ENCODE measurements around the gene RANBP17.

The RANBP17 gene

DNA sequence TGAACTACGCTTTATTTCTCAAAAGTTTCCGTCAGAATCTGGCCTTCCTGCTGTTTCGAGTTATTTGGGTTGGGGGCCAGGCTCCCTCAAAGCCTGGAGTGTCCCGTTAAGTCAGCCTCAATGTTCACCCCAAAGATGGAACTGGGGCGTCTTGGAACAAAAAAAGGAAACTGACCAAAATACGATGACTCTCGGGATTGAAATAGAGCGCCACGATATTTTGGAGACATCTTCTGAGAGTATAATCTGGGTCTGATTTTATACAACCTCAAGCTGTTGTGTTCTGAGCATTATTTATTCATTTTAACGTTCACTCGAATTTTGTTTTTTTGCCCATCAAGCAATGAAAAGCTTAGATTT, 475.4 kb downstream of the RANBP17 start:
- TF ChIP-seq, protein P1, sequence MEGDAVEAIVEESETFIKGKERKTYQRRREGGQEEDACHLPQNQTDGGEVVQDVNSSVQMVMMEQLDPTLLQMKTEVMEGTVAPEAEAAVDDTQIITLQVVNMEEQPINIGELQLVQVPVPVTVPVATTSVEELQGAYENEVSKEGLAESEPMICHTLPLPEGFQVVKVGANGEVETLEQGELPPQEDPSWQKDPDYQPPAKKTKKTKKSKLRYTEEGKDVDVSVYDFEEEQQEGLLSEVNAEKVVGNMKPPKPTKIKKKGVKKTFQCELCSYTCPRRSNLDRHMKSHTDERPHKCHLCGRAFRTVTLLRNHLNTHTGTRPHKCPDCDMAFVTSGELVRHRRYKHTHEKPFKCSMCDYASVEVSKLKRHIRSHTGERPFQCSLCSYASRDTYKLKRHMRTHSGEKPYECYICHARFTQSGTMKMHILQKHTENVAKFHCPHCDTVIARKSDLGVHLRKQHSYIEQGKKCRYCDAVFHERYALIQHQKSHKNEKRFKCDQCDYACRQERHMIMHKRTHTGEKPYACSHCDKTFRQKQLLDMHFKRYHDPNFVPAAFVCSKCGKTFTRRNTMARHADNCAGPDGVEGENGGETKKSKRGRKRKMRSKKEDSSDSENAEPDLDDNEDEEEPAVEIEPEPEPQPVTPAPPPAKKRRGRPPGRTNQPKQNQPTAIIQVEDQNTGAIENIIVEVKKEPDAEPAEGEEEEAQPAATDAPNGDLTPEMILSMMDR (IDR thresholded peaks at IDR 0.05; ENCODE audit: low read depth, low read length), result no peak
- no peaks in the 10 kb centered on the region for H3K79me2 ChIP-seq (ENCODE audit: low read length)
- peaks cover 9% of the 10 kb centered on the region for H3K27me3 ChIP-seq (ENCODE audit: low read depth, low read length)
- H3K36me3 ChIP-seq (replicated peaks; ENCODE audit: low read depth, low read length), result no peaks in the 10 kb centered on the region
- H3K27ac ChIP-seq (ENCODE audit: low read length), result no peak overlapping the region
- no peak overlapping the region for H3K4me2 ChIP-seq (ENCODE audit: low read length)
- no peaks in the 10 kb centered on the region for H3K9me3 ChIP-seq (ENCODE audit: insufficient read depth, low read length)
- no peaks in the 10 kb centered on the region for H4K20me1 ChIP-seq (ENCODE audit: insufficient read depth, low read length)
- no peak overlapping the region for H3K9ac ChIP-seq (ENCODE audit: low read length)
- H3K4me1 ChIP-seq (ENCODE audit: low read length), result no peaks in the 10 kb centered on the region
- H3K4me3 ChIP-seq (ENCODE audit: low read length), result no peak overlapping the region
- no peak overlapping the region for H2AFZ ChIP-seq (ENCODE audit: low read depth, low read length)

DNA sequence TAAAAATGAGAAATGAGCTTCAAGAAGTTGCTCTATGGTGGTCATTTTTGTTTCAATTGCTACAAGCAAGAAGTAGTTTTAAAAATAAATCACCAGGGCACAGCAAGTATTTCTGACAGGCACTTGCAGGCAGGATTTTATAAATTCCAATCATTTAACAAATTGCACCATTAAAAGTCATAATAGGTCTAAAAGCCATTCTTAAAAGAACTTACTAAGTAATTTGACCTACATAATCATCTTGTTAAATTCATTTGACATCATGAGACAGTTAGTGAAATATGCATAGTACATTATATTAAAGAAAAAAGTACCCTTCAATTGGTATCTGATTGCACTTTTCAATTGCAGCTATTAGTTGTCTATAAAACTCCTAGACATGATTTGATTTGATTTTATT, 478.2 kb downstream of the RANBP17 start:
- no peak overlapping the region for H3K9ac ChIP-seq (ENCODE audit: low read length)

DNA sequence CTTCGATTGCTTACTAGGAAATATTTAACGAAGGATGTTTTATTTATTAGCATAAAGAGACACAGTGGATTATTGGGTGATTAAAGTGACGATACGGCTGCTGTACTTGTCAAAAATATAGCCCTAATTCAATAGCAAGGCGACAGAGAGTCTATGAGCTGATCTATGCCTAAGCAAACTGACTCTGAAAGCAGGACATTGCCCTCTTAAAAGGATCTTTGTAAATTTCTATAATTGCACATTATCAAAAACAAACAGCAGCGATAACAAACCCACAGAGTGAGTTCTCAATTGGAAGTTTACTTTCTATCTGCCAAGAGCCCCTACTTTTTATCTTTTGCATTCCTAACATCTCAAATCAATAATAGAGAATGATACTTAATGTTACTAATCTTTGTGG, 478.7 kb downstream of the RANBP17 start:
- no peaks in the 10 kb centered on the region for H3K36me3 ChIP-seq (replicated peaks; ENCODE audit: low read depth, low read length)

More for the DNA sequence above, 478.2 kb downstream of the RANBP17 start:
- Histone ChIP-seq H4K20me1 (ENCODE audit: insufficient read depth, low read length) (no peaks in the 10 kb centered on the region), H3K79me2 (ENCODE audit: low read length) (no peaks in the 10 kb centered on the region), H3K4me3 (ENCODE audit: low read length) (no peak overlapping the region), H2AFZ (ENCODE audit: low read depth, low read length) (no peak overlapping the region), H3K4me1 (ENCODE audit: low read length) (no peaks in the 10 kb centered on the region), H3K27me3 (ENCODE audit: low read depth, low read length) (peaks cover 9% of the 10 kb centered on the region), H3K27ac (ENCODE audit: low read length) (no peak overlapping the region), H3K9me3 (ENCODE audit: insufficient read depth, low read length) (no peaks in the 10 kb centered on the region), H3K36me3 (replicated peaks; ENCODE audit: low read depth, low read length) (no peaks in the 10 kb centered on the region), H3K4me2 (ENCODE audit: low read length) (no peak overlapping the region)
- TF ChIP-seq, protein P1 (IDR thresholded peaks at IDR 0.05; ENCODE audit: low read depth, low read length), result no peak
- no peak for TF ChIP-seq EZH2phosphoT487 (IDR thresholded peaks at IDR 0.05; ENCODE audit: low read depth)

DNA sequence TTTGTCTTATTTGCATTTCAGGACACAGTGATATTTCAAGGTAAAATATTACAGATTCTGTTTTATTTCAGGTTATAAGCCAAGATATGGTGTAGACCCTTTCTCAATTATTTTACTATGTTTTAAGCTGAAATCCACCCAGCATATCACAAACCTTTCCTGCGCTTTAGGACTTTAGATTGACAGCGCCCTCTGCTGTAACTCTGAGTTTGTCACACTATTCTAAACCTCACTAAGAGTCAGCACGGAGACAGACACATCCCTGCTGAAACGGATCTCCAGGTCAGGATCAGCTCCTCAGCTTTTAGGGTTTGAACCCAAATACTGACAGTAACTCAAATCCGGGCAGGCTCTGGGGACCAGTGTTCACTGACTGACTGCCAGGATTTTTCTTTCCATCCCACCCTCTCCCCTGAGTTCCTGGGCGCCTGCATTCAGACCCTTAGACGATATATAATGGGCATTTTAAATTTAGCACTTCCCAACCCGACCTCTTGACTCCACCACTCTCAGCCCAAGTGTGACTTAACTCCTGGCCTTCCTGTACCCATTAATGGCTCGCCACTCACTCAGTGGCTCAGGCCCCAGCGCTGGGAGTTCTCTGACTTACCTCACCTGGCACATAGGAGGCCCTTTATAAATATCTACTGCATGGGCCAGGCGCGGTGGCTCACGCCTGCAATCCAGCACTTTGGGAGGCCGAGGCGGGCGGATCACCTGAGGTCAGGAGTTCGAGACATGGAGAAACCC, 480.7 kb downstream of the RANBP17 start:
- Histone ChIP-seq H3K27me3 (ENCODE audit: low read depth, low read length) (peaks cover 3% of the 10 kb centered on the region; the same call in 1 of the 2 replicates), H3K27ac (ENCODE audit: low read length) (no peak overlapping the region), H3K4me3 (ENCODE audit: low read length) (no peak overlapping the region), H3K79me2 (ENCODE audit: low read length) (no peaks in the 10 kb centered on the region), H3K4me1 (ENCODE audit: low read length) (no peaks in the 10 kb centered on the region), H3K36me3 (replicated peaks; ENCODE audit: low read depth, low read length) (no peaks in the 10 kb centered on the region), H2AFZ (ENCODE audit: low read depth, low read length) (0 out of 2 replicates have a peak overlapping the region, but pooled peaks have one; percentile 45), H3K9me3 (ENCODE audit: insufficient read depth, low read length) (no peaks in the 10 kb centered on the region), H4K20me1 (ENCODE audit: insufficient read depth, low read length) (no peaks in the 10 kb centered on the region), H3K4me2 (ENCODE audit: low read length) (peak overlapping the region; percentile 42), H3K9ac (ENCODE audit: low read length) (no peak overlapping the region)
- TF ChIP-seq, protein P1 (IDR thresholded peaks at IDR 0.05; ENCODE audit: low read depth, low read length), result peak; percentile 82
- no peak for TF ChIP-seq EZH2phosphoT487 (IDR thresholded peaks at IDR 0.05; ENCODE audit: low read depth)

More for the DNA sequence above, 478.7 kb downstream of the RANBP17 start:
- Histone ChIP-seq H3K9me3 (ENCODE audit: insufficient read depth, low read length) (no peaks in the 10 kb centered on the region), H3K4me2 (ENCODE audit: low read length) (no peak overlapping the region), H3K79me2 (ENCODE audit: low read length) (no peaks in the 10 kb centered on the region), H3K4me1 (ENCODE audit: low read length) (no peaks in the 10 kb centered on the region), H3K9ac (ENCODE audit: low read length) (no peak overlapping the region), H3K27ac (ENCODE audit: low read length) (no peak overlapping the region), H4K20me1 (ENCODE audit: insufficient read depth, low read length) (no peaks in the 10 kb centered on the region), H3K27me3 (ENCODE audit: low read depth, low read length) (peaks cover 6% of the 10 kb centered on the region), H3K4me3 (ENCODE audit: low read length) (no peak overlapping the region), H2AFZ (ENCODE audit: low read depth, low read length) (no peak overlapping the region)
- no peak for TF ChIP-seq EZH2phosphoT487 (IDR thresholded peaks at IDR 0.05; ENCODE audit: low read depth)
- TF ChIP-seq, protein P1 (IDR thresholded peaks at IDR 0.05; ENCODE audit: low read depth, low read length), result no peak

Measured in OCI-LY3 (cell line).